PC-3 (cell line): ENCODE data around the gene ST3GAL4. TPM values are rescaled to one million over a fixed set of nuclear protein-coding genes. Genes with fewer than 3 reads are reported as not detected.

Experiments used
- ATAC-seq: fragments of 200-7000 bp; cut with Tn5 transposase; 2 replicates; pipeline ENCODE4 v1.9.1; 2020; ENCODE audit warnings: mild to moderate bottlenecking, moderate library complexity
- BruUV-seq: library from RNA; stranded (reverse); fragments of 400-500 nt; replicated peaks from 2 replicates; lab custom pipeline; 2021; lab: Mats Ljungman, UMichigan
- CTCF ChIA-PET: fragments of 300-600 bp; sonication (Branson Sonifier 250); formaldehyde crosslinking; loops from one replicate; lab custom pipeline; 2022; ENCODE audit warnings: antibody characterized with exemption; lab: Charles Lee
- POLR2A ChIA-PET: fragments of 300-600 bp; sonication (Branson Sonifier 250); formaldehyde crosslinking; loops from one replicate; lab custom pipeline; 2022; ENCODE audit warnings: antibody characterized with exemption; ENCODE audit not compliant: unreplicated experiment; lab: Charles Lee
- DNase-seq: peaks from one replicate; pipeline ENCODE4 v3.0.0-alpha.2; 2015
- H2AFZ ChIP-seq: fragments of 300-600 bp; sonication (generic); 2 replicates; pipeline ENCODE4 v1.6.0; 2016; ENCODE audit warnings: antibody characterized with exemption, low read length
- H3F3A ChIP-seq: fragments of 300-600 bp; sonication (generic); one replicate; pipeline ENCODE4 v1.6.0; 2017; ENCODE audit warnings: antibody characterized with exemption, low read length, control low read depth, mild to moderate bottlenecking; ENCODE audit not compliant: unreplicated experiment
- H3K27ac ChIP-seq: fragments of 300-600 bp; sonication (generic); 2 replicates; pipeline ENCODE4 v1.5.1; 2016; ENCODE audit warnings: mild to moderate bottlenecking, low read length
- H3K27me3 ChIP-seq: fragments of 300-600 bp; sonication (generic); 2 replicates; pipeline ENCODE4 v1.6.1; 2016; ENCODE audit warnings: low read length, mixed read lengths
- H3K36me3 ChIP-seq: fragments of 300-600 bp; sonication (generic); 2 replicates; pipeline ENCODE4 v1.6.1; 2016; ENCODE audit warnings: low read depth, mixed run types, low read length, mixed read lengths
- H3K4me1 ChIP-seq: fragments of 300-600 bp; sonication (generic); 2 replicates; pipeline ENCODE4 v1.5.1; 2016; ENCODE audit warnings: low read length; ENCODE audit not compliant: insufficient read depth
- H3K4me2 ChIP-seq: fragments of 300-600 bp; sonication (generic); 2 replicates; pipeline ENCODE4 v1.6.0; 2016; ENCODE audit warnings: low read length
- H3K4me3 ChIP-seq: fragments of 300-600 bp; sonication (generic); 2 replicates; pipeline ENCODE4 v1.5.1; 2016; ENCODE audit warnings: mild to moderate bottlenecking, low read length, mixed read lengths
- H3K79me2 ChIP-seq: fragments of 300-600 bp; sonication (generic); 2 replicates; pipeline ENCODE4 v1.6.1; 2017; ENCODE audit warnings: low read length, mixed read lengths
- H3K9ac ChIP-seq: fragments of 300-600 bp; sonication (generic); 2 replicates; pipeline ENCODE4 v1.6.0; 2016; ENCODE audit warnings: mild to moderate bottlenecking, low read length
- H3K9me2 ChIP-seq: fragments of 300-600 bp; sonication (generic); replicated peaks from 2 replicates; pipeline ENCODE4 v1.6.1; 2016; ENCODE audit warnings: mixed run types, low read length, mixed read lengths
- H3K9me3 ChIP-seq: fragments of 300-600 bp; sonication (generic); 2 replicates; pipeline ENCODE4 v1.6.1; 2016; ENCODE audit warnings: low read length, mixed read lengths
- H4K20me1 ChIP-seq: fragments of 300-600 bp; sonication (generic); 2 replicates; pipeline ENCODE4 v1.6.1; 2016; ENCODE audit warnings: low read length, mixed read lengths
- EZH2 ChIP-seq: fragments of 300-600 bp; sonication (generic); IDR thresholded peaks from one replicate; pipeline ENCODE4 v1.6.1; 2017; ENCODE audit warnings: antibody characterized with exemption, mild to moderate bottlenecking, low read length; ENCODE audit not compliant: unreplicated experiment
- EZH2phosphoT487 ChIP-seq: fragments of 300-600 bp; sonication (generic); IDR thresholded peaks from 2 replicates; pipeline ENCODE4 v1.6.1; 2018; ENCODE audit warnings: mild to moderate bottlenecking, antibody characterized with exemption, low read length, borderline replicate concordance
- intact Hi-C: fragments of 100-400 bp; cut with micrococcal nuclease; formaldehyde crosslinking; loops from 2 replicates; pipeline ENCODE4 v1.9.0; 2023
- total RNA-seq: library from RNA; depleted of rRNA; stranded (reverse); fragments of >200 nt; gene quantifications from 2 replicates; pipeline ENCODE4 v1.2.3, GENCODE V29; 2014
- TF ChIP-seq, protein P1 (sequence below): fragments of 300-600 bp; sonication (generic); conservative IDR thresholded peaks from 2 replicates; pipeline ENCODE4 v1.5.1; 2017; ENCODE audit warnings: antibody characterized with exemption, low read depth, mild to moderate bottlenecking, low read length

Gene ST3GAL4
- total RNA-seq, 1 experiment from 2014 or later: 126 TPM

DNA sequence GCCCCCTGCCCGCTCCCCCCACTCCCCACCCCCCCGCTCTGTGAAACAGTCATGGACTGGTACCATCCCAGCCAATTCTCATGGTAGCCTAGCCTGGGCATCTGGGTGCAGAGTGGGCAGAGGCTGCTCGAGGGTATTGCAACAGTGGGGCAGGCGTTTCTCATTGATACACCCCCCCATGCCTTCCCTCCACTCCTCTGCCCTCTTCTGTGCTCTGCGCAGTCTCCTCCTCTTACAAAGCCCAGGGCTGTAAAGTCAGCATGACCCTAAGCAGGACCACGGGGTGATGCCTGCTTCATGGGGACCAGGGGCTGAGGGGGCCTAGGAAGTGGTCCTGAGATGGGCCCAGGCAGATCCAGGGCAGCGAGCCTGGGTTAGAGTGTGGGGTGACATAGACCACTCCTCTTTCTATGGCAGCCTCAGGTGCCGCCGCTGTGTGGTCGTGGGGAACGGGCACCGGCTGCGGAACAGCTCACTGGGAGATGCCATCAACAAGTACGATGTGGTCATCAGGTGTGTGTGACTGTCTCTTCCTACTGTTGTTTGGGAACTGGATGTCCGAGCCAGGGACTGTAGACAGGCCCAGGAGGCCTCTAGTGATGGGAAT lies 52.3 kb downstream of the ST3GAL4 start:
- Histone ChIP-seq H3K4me1 (peaks cover 42% of the 10 kb centered on the region), H2AFZ (no peak overlapping the region), H3K4me3 (no peak overlapping the region), H3K36me3 (peaks cover 52% of the 10 kb centered on the region), H3K27ac (no peak overlapping the region), H3K79me2 (peaks cover 29% of the 10 kb centered on the region), H3K27me3 (no peaks in the 10 kb centered on the region), H4K20me1 (no peaks in the 10 kb centered on the region), H3F3A (peaks cover 8% of the 10 kb centered on the region), H3K9me2 (no peaks in the 10 kb centered on the region), H3K4me2 (no peak overlapping the region), H3K9me3 (no peaks in the 10 kb centered on the region), H3K9ac (no peak overlapping the region)
- POLR2A ChIA-PET: no interaction called here
- ATAC-seq (no peak), DNase-seq (no peak)
- TF ChIP-seq, protein P1, sequence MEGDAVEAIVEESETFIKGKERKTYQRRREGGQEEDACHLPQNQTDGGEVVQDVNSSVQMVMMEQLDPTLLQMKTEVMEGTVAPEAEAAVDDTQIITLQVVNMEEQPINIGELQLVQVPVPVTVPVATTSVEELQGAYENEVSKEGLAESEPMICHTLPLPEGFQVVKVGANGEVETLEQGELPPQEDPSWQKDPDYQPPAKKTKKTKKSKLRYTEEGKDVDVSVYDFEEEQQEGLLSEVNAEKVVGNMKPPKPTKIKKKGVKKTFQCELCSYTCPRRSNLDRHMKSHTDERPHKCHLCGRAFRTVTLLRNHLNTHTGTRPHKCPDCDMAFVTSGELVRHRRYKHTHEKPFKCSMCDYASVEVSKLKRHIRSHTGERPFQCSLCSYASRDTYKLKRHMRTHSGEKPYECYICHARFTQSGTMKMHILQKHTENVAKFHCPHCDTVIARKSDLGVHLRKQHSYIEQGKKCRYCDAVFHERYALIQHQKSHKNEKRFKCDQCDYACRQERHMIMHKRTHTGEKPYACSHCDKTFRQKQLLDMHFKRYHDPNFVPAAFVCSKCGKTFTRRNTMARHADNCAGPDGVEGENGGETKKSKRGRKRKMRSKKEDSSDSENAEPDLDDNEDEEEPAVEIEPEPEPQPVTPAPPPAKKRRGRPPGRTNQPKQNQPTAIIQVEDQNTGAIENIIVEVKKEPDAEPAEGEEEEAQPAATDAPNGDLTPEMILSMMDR: no peak
- no peak for TF ChIP-seq EZH2phosphoT487
- no peak for TF ChIP-seq EZH2
- intact Hi-C loops: no loop called here
- CTCF ChIA-PET: no interaction called here
- no TSS peak for BruUV-seq

GRCh38 chr11:126408496-126408895 lies 53.0 kb downstream of the ST3GAL4 start:
- TF ChIP-seq, protein P1: no peak
- TF ChIP-seq EZH2phosphoT487 (no peak), EZH2 (no peak)
- H3K27me3 ChIP-seq: no peaks in the 10 kb centered on the region
- ATAC-seq (no peak), DNase-seq (no peak)
- H3K4me2 ChIP-seq: no peak overlapping the region
- CTCF ChIA-PET: no interaction called here
- peaks cover 57% of the 10 kb centered on the region for H3K36me3 ChIP-seq
- H3K9me3 ChIP-seq: no peaks in the 10 kb centered on the region
- no peak overlapping the region for H3K9ac ChIP-seq
- no TSS peak for BruUV-seq
- peaks cover 29% of the 10 kb centered on the region for H3K79me2 ChIP-seq
- no peak overlapping the region for H3K4me3 ChIP-seq
- intact Hi-C loops: no loop called here
- H3K4me1 ChIP-seq: peaks cover 37% of the 10 kb centered on the region
- H2AFZ ChIP-seq: no peak overlapping the region
- no peaks in the 10 kb centered on the region for H3K9me2 ChIP-seq
- POLR2A ChIA-PET: no interaction called here
- no peak overlapping the region for H3K27ac ChIP-seq
- H4K20me1 ChIP-seq: no peaks in the 10 kb centered on the region
- peaks cover 7% of the 10 kb centered on the region for H3F3A ChIP-seq

- ATAC-seq: no peak
Measured at GRCh38 chr11:126408901-126409619, 53.6 kb downstream of the ST3GAL4 start.

More at GRCh38 chr11:126408901-126409619, 53.6 kb downstream of the ST3GAL4 start:
- CTCF ChIA-PET: no interaction called here
- H3F3A ChIP-seq: peaks cover 1% of the 10 kb centered on the region
- POLR2A ChIA-PET: no interaction called here
- no TSS peak for BruUV-seq
- H3K4me3 ChIP-seq: no peak overlapping the region
- H4K20me1 ChIP-seq: no peaks in the 10 kb centered on the region
- H3K9me3 ChIP-seq: no peaks in the 10 kb centered on the region
- peaks cover 62% of the 10 kb centered on the region for H3K36me3 ChIP-seq
- DNase-seq: no peak
- H3K4me2 ChIP-seq: no peak overlapping the region
- H3K9ac ChIP-seq: no peak overlapping the region
- H3K27ac ChIP-seq: no peak overlapping the region
- no peaks in the 10 kb centered on the region for H3K9me2 ChIP-seq
- TF ChIP-seq EZH2phosphoT487 (no peak), EZH2 (no peak)
- TF ChIP-seq, protein P1: no peak
- peaks cover 24% of the 10 kb centered on the region for H3K79me2 ChIP-seq
- intact Hi-C loops: no loop called here
- peaks cover 32% of the 10 kb centered on the region for H3K4me1 ChIP-seq
- no peak overlapping the region for H2AFZ ChIP-seq
- no peaks in the 10 kb centered on the region for H3K27me3 ChIP-seq
